Osteoblast (primary cell): Measurements from ENCODE around the gene FHL5. TPM values are rescaled to one million over a fixed set of nuclear protein-coding genes. Genes with fewer than 3 reads are reported as not detected.

Experiments
- DNase-seq: peaks from one replicate; pipeline ENCODE4 v3.0.0; 2011; ENCODE audit warnings: low spot score, mixed read lengths; ENCODE audit not compliant: insufficient read length; ENCODE audit errors: missing footprints
- H2AFZ ChIP-seq: 2 replicates; pipeline ENCODE4 v1.6.0; 2011; ENCODE audit warnings: mild to moderate bottlenecking, low read length
- H3K27ac ChIP-seq: 2 replicates; pipeline ENCODE4 v1.5.1; 2011; ENCODE audit warnings: mild to moderate bottlenecking, low read depth, low read length, moderate library complexity
- H3K27me3 ChIP-seq: 2 replicates; pipeline ENCODE4 v1.6.0; 2012; ENCODE audit warnings: mild to moderate bottlenecking, control low read depth, inconsistent platforms, low read length, moderate library complexity; ENCODE audit not compliant: insufficient read depth
- H3K36me3 ChIP-seq: 2 replicates; pipeline ENCODE4 v1.5.1; 2011; ENCODE audit warnings: mild to moderate bottlenecking, low read length, control low read depth, moderate library complexity; ENCODE audit not compliant: insufficient read depth
- H3K4me1 ChIP-seq: 2 replicates; pipeline ENCODE4 v1.5.1; 2011; ENCODE audit warnings: mild to moderate bottlenecking, low read length, control low read depth, moderate library complexity; ENCODE audit not compliant: insufficient read depth
- H3K4me2 ChIP-seq: 2 replicates; pipeline ENCODE4 v1.6.0; 2011; ENCODE audit warnings: mild to moderate bottlenecking, low read length; ENCODE audit not compliant: insufficient read depth
- H3K4me3 ChIP-seq: fragments of 200-600 bp; sonication (generic); 3 replicates; pipeline ENCODE4 v1.5.1; 2012; ENCODE audit warnings: mild to moderate bottlenecking, low read length, inconsistent platforms; ENCODE audit not compliant: insufficient read depth
- H3K79me2 ChIP-seq: 2 replicates; pipeline ENCODE4 v1.6.0; 2012; ENCODE audit warnings: mild to moderate bottlenecking, low read length, control low read depth, inconsistent platforms; ENCODE audit not compliant: insufficient read depth
- H3K9me3 ChIP-seq: 2 replicates; pipeline ENCODE4 v1.5.1; 2011; ENCODE audit warnings: low read depth, low read length, control low read depth
- H4K20me1 ChIP-seq: 2 replicates; pipeline ENCODE4 v1.6.0; 2012; ENCODE audit warnings: mild to moderate bottlenecking, low read length, control low read depth; ENCODE audit not compliant: insufficient read depth
- CTCF ChIP-seq: IDR thresholded peaks from 2 replicates; pipeline ENCODE4 v1.5.1; 2011; ENCODE audit warnings: mild to moderate bottlenecking, low read depth, low read length, moderate library complexity; ENCODE audit errors: extremely low read depth
- total RNA-seq: library from RNA; depleted of rRNA; stranded (reverse); fragments of >200 nt; gene quantifications from 2 replicates; pipeline ENCODE4 v1.2.3, GENCODE V29; 2012

The FHL5 gene
- total RNA-seq, 1 donor = not detected

GRCh38 chr6:96563853-96564252 lies 925 bp downstream of the FHL5 start:
- no peaks in the 10 kb centered on the region for H3K79me2 ChIP-seq
- H3K4me1 ChIP-seq = no peaks in the 10 kb centered on the region
- H3K4me3 ChIP-seq = no peak overlapping the region
- H4K20me1 ChIP-seq = no peaks in the 10 kb centered on the region
- no peak for DNase-seq
- H3K27me3 ChIP-seq = no peaks in the 10 kb centered on the region
- no peaks in the 10 kb centered on the region for H3K9me3 ChIP-seq
- TF ChIP-seq CTCF = no peak
- H3K27ac ChIP-seq = no peak overlapping the region
- no peak overlapping the region for H2AFZ ChIP-seq
- H3K36me3 ChIP-seq = no peaks in the 10 kb centered on the region
- H3K4me2 ChIP-seq = no peak overlapping the region

- no peaks in the 10 kb centered on the region for H3K79me2 ChIP-seq
- no peaks in the 10 kb centered on the region for H3K27me3 ChIP-seq
- H3K36me3 ChIP-seq = no peaks in the 10 kb centered on the region
- no peaks in the 10 kb centered on the region for H4K20me1 ChIP-seq
- DNase-seq = no peak
- H3K4me3 ChIP-seq = no peak overlapping the region
- no peak overlapping the region for H2AFZ ChIP-seq
- H3K27ac ChIP-seq = no peak overlapping the region
- no peaks in the 10 kb centered on the region for H3K4me1 ChIP-seq
- no peak for TF ChIP-seq CTCF
- no peaks in the 10 kb centered on the region for H3K9me3 ChIP-seq
- H3K4me2 ChIP-seq = no peak overlapping the region
Observed at GRCh38 chr6:96570053-96570452, 7.1 kb downstream of the FHL5 start.

- no peaks in the 10 kb centered on the region for H4K20me1 ChIP-seq
- no peak overlapping the region for H3K27ac ChIP-seq
- TF ChIP-seq CTCF = no peak
- no peak overlapping the region for H2AFZ ChIP-seq
- H3K27me3 ChIP-seq = no peaks in the 10 kb centered on the region
- no peaks in the 10 kb centered on the region for H3K4me1 ChIP-seq
- no peaks in the 10 kb centered on the region for H3K36me3 ChIP-seq
- H3K4me2 ChIP-seq = no peak overlapping the region
- no peak for DNase-seq
- no peaks in the 10 kb centered on the region for H3K9me3 ChIP-seq
- no peak overlapping the region for H3K4me3 ChIP-seq
- no peaks in the 10 kb centered on the region for H3K79me2 ChIP-seq
Observed at GRCh38 chr6:96571551-96571950, 8.6 kb downstream of the FHL5 start.

- TF ChIP-seq CTCF = no peak
- DNase-seq = no peak
- Histone ChIP-seq H3K79me2 (no peaks in the 10 kb centered on the region), H3K4me3 (no peak overlapping the region), H2AFZ (no peak overlapping the region), H3K4me1 (no peaks in the 10 kb centered on the region), H3K4me2 (no peak overlapping the region), H4K20me1 (no peaks in the 10 kb centered on the region), H3K9me3 (no peaks in the 10 kb centered on the region), H3K27me3 (no peaks in the 10 kb centered on the region), H3K27ac (no peak overlapping the region), H3K36me3 (no peaks in the 10 kb centered on the region)
Observed at GRCh38 chr6:96575359-96575758, 12.4 kb downstream of the FHL5 start.
